ENCODE measurements around the gene GPR4.

The GPR4 gene

DNA sequence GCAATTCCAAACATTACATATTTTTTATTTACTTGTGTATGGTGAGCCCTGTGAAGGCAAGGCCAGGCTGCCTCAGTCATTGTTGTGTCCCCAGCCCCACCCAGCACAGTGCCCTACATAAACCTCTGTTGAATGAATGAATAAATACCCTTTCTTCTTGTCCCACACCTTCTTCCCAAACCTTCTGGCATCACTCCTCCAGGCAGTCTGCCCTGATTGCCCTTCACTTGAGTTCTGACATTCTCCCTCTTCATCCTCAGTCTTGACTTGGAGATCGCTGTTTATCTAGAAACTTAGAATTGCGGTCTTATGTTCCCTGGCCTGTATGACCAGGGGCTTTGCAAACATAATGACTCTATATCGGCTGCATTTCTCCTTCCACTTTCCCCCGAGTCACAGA lies 12.2 kb downstream of the GPR4 start:
- DNase-seq (ENCODE audit: low spot score): no peak

DNA sequence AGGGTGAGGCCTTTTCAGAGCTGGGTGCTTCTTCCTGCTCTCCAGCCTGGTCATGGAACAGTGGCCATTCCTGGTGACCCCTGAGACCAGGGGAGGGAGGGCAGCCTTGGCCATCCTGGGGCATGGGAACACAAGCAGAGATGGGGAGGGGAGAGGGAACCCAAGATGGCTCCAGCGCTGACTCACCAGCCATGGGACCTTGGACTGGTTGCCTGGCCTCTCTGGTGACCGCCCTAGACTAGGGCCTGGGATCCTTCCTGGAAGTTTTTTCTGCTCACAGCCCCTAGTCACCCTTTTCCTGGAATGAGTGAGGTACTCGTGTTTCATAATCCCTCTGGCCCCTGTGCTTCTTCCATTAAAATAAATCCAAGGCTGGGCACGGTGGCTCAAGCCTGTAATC lies 14.1 kb downstream of the GPR4 start:
- no peak for DNase-seq (ENCODE audit: low spot score)

DNA sequence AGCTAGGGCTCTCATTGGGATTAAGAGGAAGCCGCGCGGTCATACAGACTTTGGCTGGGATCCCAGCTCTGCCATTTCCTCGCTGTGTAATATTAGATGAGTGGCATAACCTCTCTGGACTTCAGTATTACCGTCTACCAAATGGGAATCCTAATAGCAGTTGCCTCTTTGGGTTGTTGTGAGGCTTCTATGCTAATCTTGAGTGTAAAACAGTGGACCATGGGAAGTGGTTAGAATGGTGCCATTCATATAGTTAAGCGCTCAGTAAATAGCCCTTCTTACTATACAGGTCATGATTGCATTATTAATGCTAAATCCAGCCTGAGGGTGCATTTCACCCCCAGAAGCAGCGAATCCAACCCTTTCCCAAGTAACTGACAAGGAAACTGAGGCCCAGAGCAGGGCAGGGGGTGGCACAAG lies 16.8 kb downstream of the GPR4 start:
- no peak for DNase-seq (ENCODE audit: low spot score)

DNA sequence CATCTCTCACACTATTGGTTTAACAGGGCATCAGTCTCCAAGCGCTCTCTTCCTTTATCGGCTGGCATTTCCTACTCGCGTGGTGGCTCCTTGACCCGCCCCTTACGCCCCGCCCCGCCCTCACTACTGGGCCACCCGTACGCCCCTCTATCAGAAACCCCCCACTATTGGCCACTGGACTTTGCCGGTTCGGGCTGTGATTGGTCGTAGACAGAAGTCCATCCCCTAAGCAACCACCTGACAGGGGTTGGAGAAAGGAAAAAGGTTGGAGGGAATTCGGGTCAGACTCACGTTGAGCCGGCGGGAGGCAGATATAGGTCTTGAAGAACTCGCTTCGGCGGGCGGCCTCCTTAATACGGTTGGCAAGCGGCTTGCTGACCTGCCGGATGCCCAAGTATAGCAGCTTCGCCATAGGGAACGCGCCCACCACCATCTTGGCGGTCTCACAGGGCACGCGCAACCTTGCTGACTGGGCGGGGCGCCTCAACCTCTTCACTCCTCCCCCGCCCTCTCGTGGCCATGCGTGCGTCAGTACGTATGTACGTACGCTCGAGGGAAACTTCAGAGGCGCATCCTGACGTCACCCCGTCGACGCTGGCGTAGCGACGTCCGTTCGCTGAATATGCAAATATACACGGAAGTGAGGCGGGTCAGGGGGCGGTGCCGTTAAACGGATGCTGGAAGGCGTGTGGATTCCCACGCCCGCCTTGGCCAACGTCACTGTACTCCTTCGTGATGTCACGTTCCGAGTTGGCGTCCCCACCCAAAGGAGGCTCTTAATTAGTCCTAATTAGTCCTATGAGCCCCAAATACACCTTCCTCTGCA lies 17.5 kb downstream of the GPR4 start, which contains the start of gene OPA3:
TSS of gene OPA3 (minus strand) at position 471 of the 826 bp plus-strand sequence. CDS start at position 433, 38 bp downstream.
- DNase-seq (ENCODE audit: low spot score): peak; percentile 99

DNA sequence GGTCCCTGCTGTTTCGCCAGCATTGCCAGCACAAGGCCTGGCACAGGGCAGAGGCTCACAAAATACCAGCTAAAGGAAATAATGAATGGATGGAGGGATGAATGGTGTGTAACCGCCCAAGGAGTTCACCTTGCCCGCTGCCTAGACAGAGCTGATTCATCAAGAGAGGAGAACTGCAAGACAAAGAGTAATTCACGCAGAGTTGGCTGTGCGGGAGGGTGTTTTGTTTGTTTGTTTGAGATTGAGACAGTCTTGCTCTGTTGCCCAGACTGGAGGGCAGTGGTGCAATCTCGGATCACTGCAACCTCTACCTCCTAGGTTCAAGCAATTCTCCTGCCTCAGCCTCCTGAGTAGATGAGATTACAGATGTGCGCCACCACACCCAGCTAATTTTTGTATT lies 20.4 kb downstream of the GPR4 start:
- no peak for DNase-seq (ENCODE audit: low spot score)

DNA sequence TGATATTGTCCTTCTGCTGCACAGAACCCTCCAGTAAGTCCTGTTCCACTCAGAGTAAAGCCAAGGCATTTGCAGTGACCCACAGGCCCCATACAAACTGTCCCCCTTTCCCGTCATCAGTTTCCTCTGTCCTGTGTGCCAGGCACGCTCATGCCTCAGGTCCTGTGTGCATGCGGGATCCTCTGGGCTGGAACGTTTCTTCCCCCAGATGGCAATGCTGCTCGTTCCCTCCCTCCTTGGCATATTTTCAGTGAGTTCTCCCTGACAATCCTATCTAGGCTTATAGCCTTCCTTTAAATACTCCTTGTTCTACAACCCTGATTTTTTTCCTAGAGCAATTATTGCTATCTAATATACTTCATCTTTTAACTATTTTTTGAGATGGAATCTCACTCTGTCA lies 23.2 kb downstream of the GPR4 start:
- DNase-seq (ENCODE audit: low spot score): no peak

DNA sequence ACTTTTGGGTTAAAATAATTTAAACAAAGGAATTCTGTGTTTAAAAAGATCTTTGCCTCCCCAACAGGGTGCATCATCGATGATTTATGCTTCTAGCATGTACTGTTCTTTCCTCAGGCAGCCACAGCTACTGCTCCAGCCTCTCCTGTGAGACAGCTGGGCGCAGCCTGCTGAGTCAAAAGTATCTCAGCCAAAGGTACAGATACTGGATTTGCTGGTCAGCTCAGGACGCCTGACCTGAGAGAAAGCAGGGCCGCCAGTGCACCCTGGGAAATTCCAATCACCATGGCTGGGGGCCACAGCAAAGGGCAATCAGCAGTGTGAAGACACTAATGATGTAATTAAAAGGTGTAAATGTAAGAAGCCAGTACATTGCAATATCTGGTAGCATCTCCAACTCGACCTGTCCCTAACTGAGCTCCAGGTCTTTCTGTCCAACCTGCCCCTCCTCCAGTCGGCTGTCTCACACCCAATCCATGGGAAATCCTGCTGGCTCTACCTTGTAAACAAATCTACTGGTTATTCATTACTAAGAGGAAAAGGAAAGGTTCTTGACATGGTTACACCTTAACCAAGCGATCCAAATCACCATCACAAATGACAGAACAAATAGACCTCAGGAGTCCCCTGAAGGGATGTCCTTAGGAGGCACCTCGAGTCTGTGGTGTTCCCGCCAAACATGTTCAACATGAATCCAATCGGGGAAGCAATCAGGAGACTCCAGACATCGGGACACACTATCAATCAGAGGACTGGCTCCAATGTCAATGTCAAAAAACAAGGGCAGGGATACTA lies 24.7 kb downstream of the GPR4 start:
- DNase-seq (ENCODE audit: low spot score): no peak

DNA sequence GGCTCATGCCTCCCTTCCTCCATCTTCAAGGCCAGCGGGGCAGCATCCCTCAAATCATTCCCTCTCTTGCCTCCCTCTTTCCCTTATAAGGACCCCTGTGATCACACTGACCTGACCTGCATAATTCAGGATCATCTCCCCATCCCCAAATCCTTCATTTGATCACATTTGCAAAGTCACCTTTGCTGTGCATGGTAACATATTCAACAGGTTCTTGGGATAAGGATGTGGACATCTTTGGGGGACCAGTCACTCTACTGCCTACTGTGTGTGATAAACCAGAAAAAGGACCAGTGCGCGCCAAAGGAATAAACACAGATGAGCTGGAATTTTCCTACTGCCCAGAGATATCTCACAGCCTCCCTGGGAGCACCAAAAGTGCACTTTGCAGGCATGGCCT lies 25.3 kb downstream of the GPR4 start:
- no peak for DNase-seq (ENCODE audit: low spot score)

DNA sequence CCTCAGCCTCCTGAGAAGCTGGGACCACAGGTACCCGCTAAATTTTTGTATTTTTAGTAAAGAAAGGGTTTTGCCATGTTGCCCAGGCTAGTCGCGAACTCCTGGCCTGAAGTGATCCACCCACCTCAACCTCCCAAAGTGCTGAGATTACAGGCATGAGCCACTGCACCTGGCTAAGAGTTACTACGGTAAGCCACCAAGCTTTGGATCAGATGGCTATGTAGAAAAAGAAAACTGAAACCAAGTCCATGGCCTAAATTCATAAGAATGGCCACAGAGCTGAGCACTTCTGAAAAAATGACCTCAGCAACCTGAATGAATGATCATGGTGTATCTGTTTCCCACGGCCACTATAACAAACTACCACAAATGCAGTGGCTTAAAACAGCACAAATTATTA lies 26.8 kb downstream of the GPR4 start:
- no peak for DNase-seq (ENCODE audit: low spot score)

DNA sequence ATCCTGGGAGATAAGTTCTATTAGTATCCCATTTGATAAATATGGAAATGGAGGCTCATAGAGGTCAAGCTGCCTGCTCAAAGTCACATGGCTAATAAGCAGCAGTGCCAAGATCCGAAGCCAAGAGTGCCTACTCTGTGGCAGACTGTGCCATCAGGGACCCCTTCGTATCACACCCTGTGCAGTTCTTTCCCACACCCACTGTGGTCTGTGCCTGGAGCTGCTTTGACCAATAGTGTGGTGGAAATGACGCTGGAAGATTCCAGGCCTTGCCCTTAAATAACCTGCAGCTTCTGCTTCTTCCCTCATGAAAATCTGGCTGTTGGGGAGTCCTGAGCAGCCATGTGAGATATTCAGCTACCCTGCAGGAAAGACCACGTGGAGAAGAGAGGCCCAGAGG lies 27.5 kb downstream of the GPR4 start:
- no peak for DNase-seq (ENCODE audit: low spot score)

DNA sequence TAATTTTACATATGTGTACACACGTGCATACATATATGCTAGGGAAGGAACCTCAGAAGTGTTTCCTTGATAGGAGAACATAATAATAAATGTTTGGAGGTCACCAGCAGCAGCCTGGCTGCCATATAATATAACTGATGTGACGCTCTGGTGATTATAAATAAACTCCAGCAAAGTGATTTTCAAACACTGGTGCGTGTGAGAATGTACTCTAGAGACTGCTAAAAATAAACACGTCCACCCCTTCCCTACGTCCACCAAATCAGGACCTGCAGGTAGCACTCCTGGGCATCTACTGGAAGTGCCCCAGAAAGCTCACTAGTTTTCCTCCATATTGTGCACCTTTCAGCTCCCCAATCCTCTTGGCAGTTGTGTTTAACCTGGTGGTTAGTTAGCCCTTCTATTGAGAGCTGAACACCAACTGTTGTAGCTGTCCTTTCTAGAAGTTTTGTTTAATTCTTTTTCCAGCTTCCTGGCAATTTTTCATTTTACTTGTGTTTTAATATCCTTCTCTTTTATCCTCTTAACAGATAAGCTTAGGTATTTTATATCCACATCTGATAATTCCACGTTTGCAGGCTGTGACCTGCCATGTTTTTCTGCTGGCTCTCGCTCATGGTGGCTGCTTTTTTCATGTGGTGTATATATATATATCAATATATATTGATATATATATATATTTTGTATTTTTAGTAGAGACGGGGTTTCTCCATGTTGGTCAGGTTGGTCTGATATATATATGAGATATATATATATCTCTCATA lies 30.4 kb downstream of the GPR4 start:
- no peak for DNase-seq (ENCODE audit: low spot score)

DNA sequence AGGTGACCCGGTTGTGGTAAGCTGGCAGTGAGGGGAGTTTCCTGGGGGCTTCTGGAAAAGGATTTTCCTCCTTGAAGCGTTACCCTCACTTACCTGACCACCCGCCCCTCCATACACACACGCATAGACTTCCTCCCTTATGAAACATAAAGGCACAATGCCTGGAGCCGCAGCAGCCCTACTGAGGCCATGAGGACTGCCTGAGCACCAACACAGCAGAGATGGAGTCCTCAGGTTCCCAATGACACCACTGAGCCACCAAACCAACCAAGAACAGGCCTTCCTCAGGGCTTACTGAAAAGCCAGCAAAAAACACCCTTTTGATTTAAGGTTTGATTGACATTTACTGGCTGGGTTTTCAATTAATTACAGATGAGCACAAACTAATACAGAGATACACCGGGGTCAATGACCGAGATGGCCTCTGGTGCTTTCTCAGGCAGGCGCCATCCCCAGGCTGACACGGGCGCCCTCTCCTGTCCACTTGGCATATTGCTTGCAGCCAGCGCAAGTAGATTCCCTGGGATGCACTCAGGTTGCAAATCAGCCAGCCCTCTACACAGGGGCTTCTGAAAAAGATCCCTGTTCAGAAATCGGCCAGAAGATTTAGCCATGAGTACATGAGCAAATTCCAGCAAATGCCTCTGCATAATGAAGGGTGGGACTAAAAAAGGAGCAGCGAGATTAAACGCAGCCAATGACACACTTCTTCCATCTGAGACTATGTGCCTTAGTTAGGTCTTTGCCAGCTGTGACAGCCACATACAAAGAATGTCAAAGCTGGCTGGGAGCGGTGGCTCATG lies 32.2 kb downstream of the GPR4 start:
- DNase-seq (ENCODE audit: low spot score): peak; percentile 51

DNA sequence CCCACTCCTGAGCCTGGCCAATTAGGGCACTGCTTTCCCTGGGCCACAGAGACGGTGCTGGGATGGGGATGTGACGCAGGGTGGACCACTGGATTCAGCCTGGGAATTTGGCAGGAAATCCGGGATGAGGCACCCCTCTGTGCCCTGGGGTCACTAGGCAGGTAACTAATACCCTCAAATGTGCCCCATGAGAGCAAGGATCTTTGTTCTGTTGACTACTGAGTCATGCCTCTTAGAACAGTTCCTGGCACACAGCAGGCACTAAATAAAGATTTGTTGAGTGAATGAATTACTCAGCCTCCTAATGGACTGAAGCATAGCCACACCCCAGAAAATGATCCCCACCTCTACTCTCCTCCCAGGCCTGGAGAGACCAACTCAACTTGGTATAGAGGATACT lies 33.3 kb downstream of the GPR4 start:
- no peak for DNase-seq (ENCODE audit: low spot score)

DNA sequence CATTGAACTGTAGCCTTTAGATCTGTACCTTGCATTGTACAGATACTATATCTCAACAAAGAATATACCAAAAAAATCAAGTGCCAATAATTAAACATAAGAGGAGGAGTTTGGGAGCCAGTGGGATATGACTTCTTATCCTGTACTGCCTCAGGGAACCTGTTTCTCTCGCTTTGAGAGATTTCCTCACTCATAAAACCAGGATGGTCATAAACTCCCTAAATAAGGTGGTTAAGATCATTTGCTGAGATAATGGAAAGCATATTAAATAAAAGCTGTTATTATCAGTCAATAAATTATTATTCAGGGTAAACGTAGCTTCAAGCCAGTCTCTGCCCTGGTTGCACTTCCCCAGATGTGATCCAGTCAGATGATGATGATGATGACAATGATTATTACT lies 34.4 kb downstream of the GPR4 start:
- no peak for DNase-seq (ENCODE audit: low spot score)

DNA sequence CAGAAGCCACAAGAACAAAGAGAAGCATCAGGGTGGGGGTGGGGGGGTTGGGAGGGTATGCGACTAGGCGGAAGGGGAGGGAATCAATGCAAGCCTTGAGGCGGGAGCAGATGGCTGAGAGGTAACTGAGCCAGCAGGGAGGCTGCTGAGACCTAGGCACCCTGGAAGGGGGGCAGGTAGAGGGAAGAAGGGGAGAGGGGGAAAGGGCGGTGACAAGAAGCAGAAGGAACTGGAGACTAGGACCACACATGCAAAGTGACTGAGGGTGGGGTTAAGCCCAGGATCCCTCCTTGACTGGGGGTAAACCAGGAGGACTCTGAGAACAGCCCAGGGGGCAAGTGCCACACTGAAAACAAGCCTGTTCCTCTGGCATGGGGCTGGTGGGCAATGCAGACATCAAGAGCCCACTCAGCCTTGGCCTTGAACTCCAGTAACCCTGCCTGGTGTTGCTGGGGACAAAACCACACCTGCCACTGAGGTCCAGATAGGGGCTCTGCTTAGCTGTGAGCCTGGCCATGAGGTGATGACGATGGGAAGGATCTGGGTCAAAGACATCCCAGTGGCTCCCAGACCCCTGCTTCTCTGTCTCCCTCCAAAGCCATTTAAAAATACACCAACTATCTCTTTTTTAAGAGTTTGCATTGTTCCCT lies 37.8 kb downstream of the GPR4 start:
- DNase-seq (ENCODE audit: low spot score): no peak

DNA sequence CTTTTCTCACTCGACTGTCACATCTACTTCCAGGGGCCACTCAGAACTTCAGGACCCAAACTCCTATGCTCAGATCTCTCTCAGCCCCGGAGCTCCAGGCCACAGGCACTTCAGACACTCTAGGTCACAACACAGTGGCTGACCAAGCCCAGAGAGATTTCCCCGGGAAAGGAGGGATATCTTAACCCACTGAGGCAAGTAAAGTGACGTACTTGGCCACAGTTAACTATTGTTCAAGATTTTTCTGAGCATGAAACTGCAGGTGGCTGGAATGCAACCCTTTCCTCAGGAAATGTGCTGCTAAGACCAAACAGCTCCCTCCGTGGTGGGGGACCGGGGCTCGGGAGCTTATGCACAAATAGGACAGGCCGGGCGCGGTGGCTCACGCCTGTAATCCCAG lies 41.3 kb downstream of the GPR4 start:
- DNase-seq (ENCODE audit: low spot score): no peak

DNA sequence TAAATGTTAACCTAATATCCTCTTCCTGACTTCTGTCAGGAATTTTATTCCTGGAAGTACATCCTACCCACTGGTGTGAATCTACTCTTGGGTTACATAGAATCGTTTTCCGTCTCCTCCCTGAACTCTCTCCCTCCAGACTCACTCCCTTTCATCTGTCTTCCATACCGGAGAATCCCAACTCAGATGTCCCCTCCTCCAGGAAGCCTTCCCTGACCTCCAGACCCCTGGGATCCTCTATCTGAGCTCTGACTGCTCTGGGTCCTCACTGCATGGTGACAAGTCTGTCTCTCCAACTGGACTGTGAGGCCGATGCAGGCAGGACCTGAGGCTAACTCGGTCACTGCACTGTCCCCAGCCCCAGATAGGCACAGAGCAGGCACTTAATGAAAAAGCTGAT lies 42.0 kb downstream of the GPR4 start:
- no peak for DNase-seq (ENCODE audit: low spot score)

DNA sequence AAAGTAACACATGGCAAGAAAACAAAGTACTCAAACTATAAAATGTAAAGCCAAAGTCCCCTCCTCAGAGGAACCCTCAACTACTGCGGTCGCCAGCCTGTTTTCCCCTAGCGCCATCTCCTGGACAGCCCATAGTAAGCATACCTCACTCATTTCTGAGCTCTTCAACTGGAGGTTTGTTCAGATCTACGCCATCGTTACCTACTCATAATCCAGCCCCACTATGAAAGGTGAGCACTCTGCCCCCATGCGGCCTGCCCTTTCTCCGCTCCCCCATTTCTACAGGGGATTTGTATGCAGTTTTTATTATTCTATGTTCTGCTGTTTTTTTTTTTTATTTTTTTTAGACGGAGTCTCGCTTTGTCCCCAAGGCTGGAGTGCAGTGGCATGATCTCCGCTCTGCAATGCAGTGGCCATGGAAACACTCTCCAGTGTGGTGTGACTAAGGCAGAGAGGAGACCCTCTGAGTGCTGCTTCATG lies 43.6 kb downstream of the GPR4 start:
- DNase-seq (ENCODE audit: low spot score): peak; percentile 75

DNA sequence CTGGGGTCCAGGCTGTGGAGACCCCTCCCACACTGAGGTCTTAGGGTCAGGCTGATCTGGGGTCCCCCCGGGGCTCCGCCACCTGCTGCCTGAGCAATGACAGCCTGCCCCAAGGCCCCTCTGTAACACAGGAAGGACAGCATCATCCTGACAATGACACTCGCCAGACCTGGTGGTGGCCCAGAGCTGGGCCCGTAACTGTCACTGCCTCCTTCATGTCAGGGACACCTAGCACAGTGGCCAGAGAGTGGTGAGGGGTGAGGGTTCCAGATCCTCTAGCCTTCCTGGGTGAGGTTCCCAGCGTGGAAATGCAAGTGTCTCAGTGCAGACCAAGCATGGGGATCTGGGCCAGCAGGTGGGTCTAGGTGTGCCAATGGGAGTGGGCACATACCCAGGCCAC lies 45.2 kb downstream of the GPR4 start:
- no peak for DNase-seq (ENCODE audit: low spot score)

DNA sequence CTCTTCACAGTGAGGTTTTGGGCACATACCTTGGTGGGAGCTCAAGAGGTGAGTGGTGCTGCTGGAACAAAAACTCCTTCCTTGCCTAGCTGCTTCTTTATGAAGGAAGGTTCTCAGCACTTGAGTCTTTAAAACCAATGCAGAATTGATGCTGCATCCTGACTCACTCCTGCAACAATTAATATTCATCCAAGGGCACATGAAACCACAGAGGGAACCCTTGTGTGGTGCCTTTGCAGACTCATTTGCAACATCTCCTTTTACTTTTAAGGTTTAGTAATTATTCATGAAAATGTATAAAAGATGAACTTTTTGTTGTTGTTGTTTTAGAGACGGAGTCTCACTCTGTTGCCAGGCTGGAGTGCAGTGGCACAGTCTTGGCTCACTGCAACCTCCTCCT lies 47.5 kb downstream of the GPR4 start:
- DNase-seq (ENCODE audit: low spot score): no peak

DNA sequence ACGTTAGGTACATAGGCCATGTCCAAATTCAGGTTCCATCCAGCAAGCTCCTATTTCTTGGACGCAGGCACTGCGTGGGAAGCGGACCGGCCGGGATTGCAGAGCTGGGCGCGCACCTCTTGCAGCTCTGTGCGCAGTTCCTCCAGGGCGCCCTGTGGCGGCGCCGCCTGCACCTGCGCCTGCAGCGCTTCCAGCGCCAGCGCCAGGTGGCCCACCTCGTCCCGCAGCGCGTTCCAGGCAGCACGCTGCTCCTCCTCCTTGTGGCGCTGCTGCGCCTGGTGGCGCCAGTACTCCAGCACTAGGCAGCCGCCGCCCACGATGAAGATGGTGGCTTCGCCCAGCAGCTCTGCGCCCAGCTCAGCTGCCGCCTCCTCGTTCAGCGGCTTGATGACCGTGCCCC lies 48.5 kb downstream of the GPR4 start:
- no peak for DNase-seq (ENCODE audit: low spot score)

Measured in CD4-positive, alpha-beta T cell treated with Interleukin-2 at 100 ng/mL for 4 hours (primary cell).